Neural progenitor cell (in vitro differentiated cells): ENCODE measurements around the gene GIMD1. TPM values are rescaled to one million over a fixed set of nuclear protein-coding genes. Genes with fewer than 3 reads are reported as not detected.

Experiments
- DNase-seq: peaks from one replicate; pipeline ENCODE4 v3.0.0-alpha.2; 2016; ENCODE audit warnings: low spot score
- H2AFZ ChIP-seq: fragments of 200-600 bp; sonication (generic); replicated peaks from 2 replicates; pipeline ENCODE4 v1.6.1; 2016; ENCODE audit warnings: antibody characterized with exemption
- H3F3A ChIP-seq: fragments of 200-600 bp; sonication (generic); 2 replicates; pipeline ENCODE4 v1.6.1; 2016; ENCODE audit warnings: antibody characterized with exemption, low read depth
- H3K27ac ChIP-seq: fragments of 200-600 bp; sonication (generic); 2 replicates; pipeline ENCODE4 v1.5.1; 2016; ENCODE audit warnings: mild to moderate bottlenecking
- H3K27me3 ChIP-seq: fragments of 200-600 bp; sonication (generic); 2 replicates; pipeline ENCODE4 v1.6.1; 2016; ENCODE audit warnings: mild to moderate bottlenecking, moderate library complexity
- H3K36me3 ChIP-seq: fragments of 200-600 bp; sonication (generic); 2 replicates; pipeline ENCODE4 v1.5.1; 2016
- H3K4me1 ChIP-seq: fragments of 200-600 bp; sonication (generic); 2 replicates; pipeline ENCODE4 v1.6.1; 2016; ENCODE audit warnings: mixed run types
- H3K4me2 ChIP-seq: fragments of 200-600 bp; sonication (generic); 2 replicates; pipeline ENCODE4 v1.6.1; 2016
- H3K4me3 ChIP-seq: fragments of 200-600 bp; sonication (generic); 2 replicates; pipeline ENCODE4 v1.5.1; 2016
- H3K79me2 ChIP-seq: fragments of 200-600 bp; sonication (generic); 2 replicates; pipeline ENCODE4 v1.6.1; 2016; ENCODE audit warnings: low read depth
- H3K9ac ChIP-seq: fragments of 200-600 bp; sonication (generic); 2 replicates; pipeline ENCODE4 v1.6.1; 2016
- H3K9me3 ChIP-seq: fragments of 200-600 bp; sonication (generic); 2 replicates; pipeline ENCODE4 v1.5.1; 2016; ENCODE audit warnings: low read depth
- H4K20me1 ChIP-seq: fragments of 200-600 bp; sonication (generic); 2 replicates; pipeline ENCODE4 v1.6.1; 2016; ENCODE audit warnings: low read depth
- H3K27ac Mint-ChIP-seq: 3 replicates; pipeline ENCODE4 v1.8.0; 2021; ENCODE audit warnings: mixed read lengths
- H3K27me3 Mint-ChIP-seq: 2 replicates; pipeline ENCODE4 v1.8.0; 2022; ENCODE audit warnings: low read depth, mild to moderate bottlenecking, inconsistent platforms, moderate library complexity, mixed read lengths; ENCODE audit not compliant: insufficient read depth
- H3K36me3 Mint-ChIP-seq: 3 replicates; pipeline ENCODE4 v1.8.0; 2021; ENCODE audit warnings: mixed read lengths
- H3K4me1 Mint-ChIP-seq: 3 replicates; pipeline ENCODE4 v1.8.0; 2021; ENCODE audit warnings: mixed read lengths
- H3K4me3 Mint-ChIP-seq: 3 replicates; pipeline ENCODE4 v1.8.0; 2021; ENCODE audit warnings: mild to moderate bottlenecking, moderate library complexity, mixed read lengths
- H3K9me3 Mint-ChIP-seq: 3 replicates; pipeline ENCODE4 v1.8.0; 2020; ENCODE audit warnings: mixed read lengths
- CTCF ChIP-seq: fragments of 200-600 bp; sonication (generic); IDR thresholded peaks from 2 replicates; pipeline ENCODE4 v1.5.1; 2017; ENCODE audit warnings: antibody characterized with exemption, mild to moderate bottlenecking
- EZH2 ChIP-seq: fragments of 200-600 bp; sonication (generic); IDR thresholded peaks from 2 replicates; pipeline ENCODE4 v1.6.1; 2017; ENCODE audit warnings: antibody characterized with exemption, mild to moderate bottlenecking, moderate library complexity
- EZH2phosphoT487 ChIP-seq: fragments of 200-600 bp; sonication (generic); IDR thresholded peaks from 2 replicates; pipeline ENCODE4 v1.6.1; 2017; ENCODE audit warnings: antibody characterized with exemption
- total RNA-seq: library from RNA; depleted of rRNA; stranded (reverse); fragments of >200 nt; gene quantifications from 2 replicates; pipeline ENCODE4 v1.2.3, GENCODE V29; 2015; ENCODE audit warnings: low replicate concordance

Gene GIMD1
- total RNA-seq, 1 donor from 2014 or later, result not detected

DNA sequence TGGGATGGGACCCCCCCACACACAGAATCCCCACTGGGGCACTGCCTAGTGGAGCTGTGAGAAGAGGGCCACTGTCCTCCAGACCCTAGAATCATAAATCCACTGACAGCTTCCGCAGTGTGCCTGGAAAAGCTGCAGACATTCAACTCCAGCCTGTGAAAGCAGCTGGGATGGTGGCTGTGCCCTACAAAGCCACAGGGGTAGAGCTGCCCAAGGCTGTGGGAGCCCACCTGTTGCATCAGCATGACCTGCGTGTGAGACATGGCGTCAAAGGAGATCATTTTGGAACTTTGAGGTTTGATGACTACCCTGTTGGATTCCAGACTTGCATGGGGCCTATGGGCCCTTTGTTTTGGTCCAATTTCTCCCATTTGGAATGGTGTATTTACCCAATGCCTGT lies 29.9 kb downstream of the GIMD1 start:
- no peak for DNase-seq
- no peak overlapping the region for H3K4me3 ChIP-seq
- no peak overlapping the region for H3K4me2 ChIP-seq
- H3K9ac ChIP-seq, result no peak overlapping the region
- H2AFZ ChIP-seq, result no peak overlapping the region
- no peaks in the 10 kb centered on the region for H4K20me1 ChIP-seq
- Mint-ChIP-seq H3K4me1 (no peaks in the 10 kb centered on the region), H3K27me3 (no peaks in the 10 kb centered on the region), H3K9me3 (no peaks in the 10 kb centered on the region), H3K4me3 (no peak overlapping the region), H3K27ac (no peak overlapping the region), H3K36me3 (peaks cover 43% of the 10 kb centered on the region)
- H3K36me3 ChIP-seq, result peaks cover 13% of the 10 kb centered on the region
- no peaks in the 10 kb centered on the region for H3F3A ChIP-seq
- no peak overlapping the region for H3K27ac ChIP-seq
- no peaks in the 10 kb centered on the region for H3K9me3 ChIP-seq
- no peaks in the 10 kb centered on the region for H3K27me3 ChIP-seq
- TF ChIP-seq EZH2, result no peak
- TF ChIP-seq CTCF, result no peak
- TF ChIP-seq EZH2phosphoT487, result no peak
- no peaks in the 10 kb centered on the region for H3K4me1 ChIP-seq
- H3K79me2 ChIP-seq, result peaks cover 34% of the 10 kb centered on the region

- Mint-ChIP-seq H3K27me3 (no peaks in the 10 kb centered on the region), H3K27ac (no peak overlapping the region), H3K36me3 (peaks cover 43% of the 10 kb centered on the region), H3K4me1 (no peaks in the 10 kb centered on the region), H3K9me3 (no peaks in the 10 kb centered on the region), H3K4me3 (no peak overlapping the region)
- H3K79me2 ChIP-seq, result peaks cover 26% of the 10 kb centered on the region
- DNase-seq, result no peak
- H3K27me3 ChIP-seq, result no peaks in the 10 kb centered on the region
- no peak overlapping the region for H2AFZ ChIP-seq
- no peaks in the 10 kb centered on the region for H4K20me1 ChIP-seq
- no peaks in the 10 kb centered on the region for H3K9me3 ChIP-seq
- no peaks in the 10 kb centered on the region for H3K4me1 ChIP-seq
- no peak overlapping the region for H3K4me3 ChIP-seq
- no peaks in the 10 kb centered on the region for H3F3A ChIP-seq
- no peak overlapping the region for H3K9ac ChIP-seq
- H3K4me2 ChIP-seq, result no peak overlapping the region
- no peak overlapping the region for H3K27ac ChIP-seq
- no peak for TF ChIP-seq CTCF
- no peak for TF ChIP-seq EZH2
- TF ChIP-seq EZH2phosphoT487, result no peak
- H3K36me3 ChIP-seq, result peaks cover 14% of the 10 kb centered on the region
Observed at GRCh38 chr4:106337916-106338315, 30.7 kb downstream of the GIMD1 start.

DNA sequence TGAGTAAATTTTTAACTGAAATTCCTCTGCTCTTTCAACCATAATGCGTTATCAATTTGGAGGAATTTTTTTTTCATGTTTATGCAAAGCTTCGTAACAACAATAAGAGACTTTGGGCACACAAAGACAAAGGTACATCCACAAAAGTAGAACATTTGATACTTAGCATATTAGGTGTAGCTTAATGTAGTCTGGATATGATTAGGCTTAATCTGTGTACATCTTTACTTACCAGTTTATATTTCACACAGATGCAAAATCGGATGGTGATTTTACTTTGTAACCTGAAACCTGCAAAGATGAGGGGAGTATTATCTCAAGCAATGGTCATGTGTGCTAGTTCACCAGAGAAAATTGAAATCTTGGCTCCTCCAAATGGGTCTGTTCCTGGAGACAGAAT lies 32.0 kb downstream of the GIMD1 start:
- H3K27me3 ChIP-seq, result no peaks in the 10 kb centered on the region
- peaks cover 15% of the 10 kb centered on the region for H3K79me2 ChIP-seq
- peaks cover 14% of the 10 kb centered on the region for H3K36me3 ChIP-seq
- no peaks in the 10 kb centered on the region for H3K4me1 ChIP-seq
- TF ChIP-seq CTCF (no peak), EZH2phosphoT487 (no peak), EZH2 (no peak)
- H3K9ac ChIP-seq, result no peak overlapping the region
- no peak overlapping the region for H2AFZ ChIP-seq
- H3K27ac ChIP-seq, result no peak overlapping the region
- no peaks in the 10 kb centered on the region for H3K4me1 Mint-ChIP-seq
- H4K20me1 ChIP-seq, result no peaks in the 10 kb centered on the region
- H3K27me3 Mint-ChIP-seq, result no peaks in the 10 kb centered on the region
- H3K4me3 Mint-ChIP-seq, result no peak overlapping the region
- H3K4me3 ChIP-seq, result no peak overlapping the region
- no peak for DNase-seq
- no peak overlapping the region for H3K27ac Mint-ChIP-seq
- peaks cover 39% of the 10 kb centered on the region for H3K36me3 Mint-ChIP-seq
- H3K4me2 ChIP-seq, result no peak overlapping the region
- H3K9me3 ChIP-seq, result no peaks in the 10 kb centered on the region
- H3K9me3 Mint-ChIP-seq, result no peaks in the 10 kb centered on the region
- no peaks in the 10 kb centered on the region for H3F3A ChIP-seq
